Daoy (cell line): Measurements from ENCODE around the gene MGRN1. TPM values are rescaled to one million over a fixed set of nuclear protein-coding genes. Genes with fewer than 3 reads are reported as not detected.
A peak's percentile ranks its signal among the peaks of the same experiment; 100 is the strongest.

Experiments used
- DNase-seq: peaks from one replicate; pipeline ENCODE4 v3.0.0-alpha.2; 2015; ENCODE audit warnings: low read depth
- total RNA-seq: library from RNA; depleted of rRNA; stranded (reverse); fragments of >200 nt; shearing (Covaris generic); gene quantifications from 2 replicates; pipeline ENCODE4 v1.2.3, GENCODE V29; 2014

Gene MGRN1
- total RNA-seq, 1 experiment from 2014 or later, result 8.4 TPM

DNA sequence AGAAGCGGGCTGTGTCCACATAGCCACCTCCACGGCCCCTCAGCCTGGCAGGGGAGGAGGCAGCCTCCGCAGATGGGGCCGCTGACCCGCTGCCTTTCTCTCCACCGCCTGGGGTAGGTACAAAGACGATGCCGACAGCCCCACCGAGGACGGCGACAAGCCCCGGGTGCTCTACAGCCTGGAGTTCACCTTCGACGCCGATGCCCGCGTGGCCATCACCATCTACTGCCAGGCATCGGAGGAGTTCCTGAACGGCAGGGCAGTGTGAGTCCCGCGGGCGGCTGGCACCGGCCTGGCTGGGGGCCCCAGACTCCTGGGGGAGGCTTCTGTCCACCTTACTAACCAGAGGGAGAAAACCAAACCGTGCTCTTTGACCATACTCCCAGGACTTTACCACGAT lies 27.9 kb downstream of the MGRN1 start:
- DNase-seq, result no peak

DNA sequence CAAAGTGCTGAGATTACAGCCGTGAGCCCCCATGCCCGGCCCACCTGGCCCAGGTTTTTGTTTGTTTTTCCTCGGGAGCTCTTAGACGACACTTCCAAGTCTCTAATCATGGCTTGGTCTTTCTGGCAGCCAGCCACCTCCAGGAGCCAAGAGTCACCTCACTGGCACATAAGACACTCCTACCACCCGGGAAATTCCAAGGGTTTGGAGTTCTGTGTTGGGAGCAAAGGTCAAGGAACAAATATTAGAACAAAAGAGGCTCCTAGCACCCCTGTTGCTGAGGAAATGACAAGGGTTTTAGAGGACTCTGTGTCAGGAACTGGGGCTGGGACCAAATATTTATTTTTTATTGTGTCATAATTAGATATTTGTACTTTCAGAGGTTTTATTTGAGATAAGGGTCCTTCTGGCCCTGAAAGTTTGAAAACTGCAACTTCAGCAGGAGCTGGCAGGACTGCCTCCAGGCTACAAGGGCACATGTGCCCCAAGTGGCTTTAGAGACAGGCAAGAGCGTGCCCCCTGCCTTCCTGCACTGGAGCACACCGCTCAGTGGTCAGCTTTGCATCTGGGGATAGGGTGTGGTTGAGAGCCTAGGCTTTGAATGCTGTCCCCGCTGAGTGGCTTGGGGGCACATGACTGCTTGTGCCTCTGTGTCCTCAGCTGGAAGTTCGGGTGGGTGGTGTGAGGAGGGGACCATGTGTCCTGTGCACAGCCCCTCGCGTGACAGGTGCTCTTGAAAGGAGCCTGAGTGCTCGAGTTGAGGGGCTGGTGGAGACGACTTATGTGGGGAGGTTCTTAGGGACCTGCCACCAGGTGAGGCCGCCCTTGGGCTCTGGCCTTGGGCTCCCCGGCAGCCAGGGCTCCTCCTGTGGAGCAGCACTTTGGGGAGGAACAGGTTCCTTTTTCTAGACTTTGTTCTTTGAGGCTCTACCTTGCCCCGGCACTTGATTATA lies 29.7 kb downstream of the MGRN1 start:
- no peak for DNase-seq

DNA sequence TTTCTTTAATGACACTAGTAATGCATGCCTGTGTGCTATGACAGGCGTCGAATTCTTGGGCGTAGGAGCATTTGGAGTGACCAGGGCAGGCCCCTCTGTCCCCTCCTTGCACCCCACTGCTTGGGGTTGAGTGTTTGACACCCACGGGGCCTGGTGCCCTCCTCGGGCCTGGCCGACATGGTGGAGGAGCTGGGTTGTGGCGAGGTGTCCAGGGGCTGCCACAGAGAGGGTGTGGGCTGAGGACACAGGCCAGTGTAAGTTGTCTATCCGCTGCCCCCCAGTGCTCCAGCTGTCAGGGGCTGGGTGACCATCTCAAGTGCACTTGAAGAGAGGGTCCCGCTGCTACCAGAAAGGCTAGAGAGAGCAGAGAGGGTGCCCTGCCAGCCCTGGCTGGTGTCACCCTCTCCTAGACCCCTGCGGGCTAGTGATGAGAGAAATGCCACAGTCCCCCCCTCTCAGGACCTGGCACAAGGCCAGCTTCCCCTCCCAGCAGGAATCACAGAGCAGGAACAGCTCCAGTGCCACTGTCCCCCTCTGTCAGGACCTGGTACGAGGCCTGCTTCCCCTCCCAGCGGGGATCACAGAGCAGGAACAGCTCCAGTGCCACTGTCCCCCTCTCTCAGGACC lies 30.5 kb downstream of the MGRN1 start:
- no peak for DNase-seq

DNA sequence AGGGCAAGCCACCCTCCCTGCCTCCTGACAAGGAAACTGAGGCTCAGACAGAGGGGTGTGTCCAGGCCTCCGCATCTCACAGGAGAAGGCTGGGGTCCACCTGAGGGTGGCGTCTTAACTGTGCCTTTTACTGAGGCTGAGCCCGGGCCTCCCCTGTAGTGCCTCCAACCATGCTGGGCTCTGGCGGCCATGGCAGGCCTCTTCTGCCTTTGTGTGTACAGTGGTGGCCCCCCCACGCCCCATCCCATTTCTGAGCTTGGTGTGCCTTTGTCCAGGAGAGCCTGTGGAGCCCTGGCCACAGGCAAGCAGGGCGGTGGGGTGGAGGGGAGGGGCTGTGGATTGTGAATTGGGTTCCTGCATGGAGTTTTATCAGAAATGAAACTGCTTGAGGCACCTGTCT lies 31.2 kb downstream of the MGRN1 start:
- no peak for DNase-seq

DNA sequence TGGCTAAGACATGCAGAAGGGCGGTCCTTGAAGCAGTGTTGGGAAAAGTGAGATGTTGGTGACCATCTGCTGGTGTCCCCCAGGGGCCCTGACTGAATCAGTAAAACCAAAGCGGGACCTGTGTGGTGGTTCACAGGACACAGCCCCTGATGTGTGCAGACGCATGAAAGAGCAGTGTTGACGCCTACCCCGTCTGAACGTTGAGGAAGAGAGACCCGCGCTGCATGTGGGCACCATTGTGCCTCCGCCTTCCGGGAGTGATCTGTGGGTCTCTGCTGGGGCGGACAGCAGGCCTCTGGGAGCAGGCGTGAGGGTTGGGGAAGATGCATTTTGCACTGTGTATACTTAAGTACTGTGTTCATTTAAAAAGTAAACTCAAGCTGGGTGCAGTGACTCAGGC lies 31.6 kb downstream of the MGRN1 start:
- DNase-seq, result no peak

DNA sequence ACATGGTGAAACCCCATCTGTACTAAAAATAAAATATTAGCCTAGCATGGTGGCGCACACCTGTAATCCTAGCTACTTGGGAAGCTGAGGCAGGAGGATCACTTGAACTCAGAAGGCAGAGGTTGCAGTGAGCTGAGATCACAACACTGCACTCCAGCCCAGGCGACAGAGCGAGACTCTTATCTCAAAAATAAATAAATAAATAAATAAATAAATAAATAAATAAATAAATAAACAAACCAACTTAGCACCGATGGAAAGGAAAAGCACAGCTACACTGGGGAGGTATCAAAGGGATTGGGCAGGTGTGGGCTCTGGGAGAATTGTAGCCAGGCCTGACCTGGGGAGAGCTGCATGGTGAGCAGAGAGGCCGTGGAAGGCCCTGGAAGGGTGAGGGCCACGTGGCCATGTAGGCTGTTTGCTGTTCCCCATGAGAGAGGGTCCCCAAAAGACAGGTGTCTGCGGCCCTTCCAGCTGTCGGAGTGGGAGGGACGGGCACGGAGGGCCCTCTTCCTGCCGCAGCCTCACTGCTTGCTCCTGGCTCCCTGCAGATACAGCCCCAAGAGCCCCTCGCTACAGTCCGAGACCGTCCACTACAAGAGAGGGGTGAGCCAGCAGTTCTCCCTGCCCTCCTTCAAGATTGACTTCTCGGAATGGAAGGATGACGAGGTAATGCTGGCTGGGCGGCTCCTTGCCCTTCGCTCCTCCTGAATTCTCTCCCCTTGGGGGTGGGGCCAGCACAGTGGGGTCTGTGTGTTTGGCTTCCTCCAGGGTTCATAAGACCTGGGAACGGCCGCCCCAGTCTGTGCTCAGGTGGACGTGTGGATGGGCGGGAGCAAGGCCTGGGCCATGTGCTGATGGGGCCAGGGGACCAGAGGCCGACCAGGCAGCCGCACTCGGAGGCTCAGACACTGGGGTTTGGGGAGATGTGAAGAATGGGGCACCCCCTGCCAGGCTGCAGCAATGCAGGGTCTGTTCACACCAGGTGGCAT lies 32.4 kb downstream of the MGRN1 start:
- DNase-seq, result no peak

DNA sequence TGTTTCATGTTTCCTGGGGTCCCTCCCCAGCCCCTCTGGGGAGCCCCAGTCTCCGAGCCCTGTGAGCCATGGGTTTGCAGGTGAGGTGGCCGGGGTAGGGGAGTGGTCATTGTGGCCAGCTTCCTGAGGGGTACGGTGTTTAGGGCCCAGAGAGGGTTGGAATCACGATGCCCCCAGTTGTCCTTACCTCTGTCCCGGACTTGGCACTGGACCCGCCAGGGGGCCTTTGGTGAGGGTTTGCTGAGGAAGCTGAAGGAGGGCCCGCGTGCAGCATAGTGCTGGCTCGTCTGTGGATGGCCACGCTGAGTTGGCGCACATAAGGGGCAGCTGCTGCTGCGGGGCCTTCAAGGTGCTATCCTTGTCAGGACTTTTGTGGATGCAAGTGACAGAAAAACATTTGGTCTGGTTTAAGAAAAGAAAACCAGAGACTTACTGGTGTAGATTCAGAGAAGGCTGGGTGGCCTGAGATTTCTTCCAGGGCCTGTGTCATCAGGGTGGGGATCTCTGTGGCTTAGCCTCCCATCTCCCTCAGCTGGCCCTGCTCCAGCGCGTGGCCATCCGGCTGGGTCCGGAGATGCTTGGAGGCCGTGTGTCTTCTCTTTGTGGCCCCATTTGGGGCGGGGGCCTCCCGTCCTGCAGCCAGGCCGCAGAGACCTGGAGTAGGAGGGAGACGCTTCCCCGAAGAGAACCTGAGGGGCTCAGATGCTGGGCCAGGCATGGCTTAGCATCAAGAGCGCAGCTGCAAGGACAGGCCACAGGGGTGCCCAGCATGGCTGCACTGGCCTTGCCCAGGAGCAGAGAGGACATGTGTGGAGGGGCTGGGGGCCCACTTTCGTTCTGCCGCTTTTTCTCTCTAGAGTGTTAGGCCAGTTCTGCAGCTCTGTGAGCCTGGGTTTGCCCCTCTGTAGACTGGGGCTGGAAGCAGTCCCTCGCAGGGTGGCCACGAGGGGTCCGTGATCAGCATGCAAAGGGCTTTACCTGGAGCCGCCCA lies 35.0 kb downstream of the MGRN1 start:
- DNase-seq, result no peak

DNA sequence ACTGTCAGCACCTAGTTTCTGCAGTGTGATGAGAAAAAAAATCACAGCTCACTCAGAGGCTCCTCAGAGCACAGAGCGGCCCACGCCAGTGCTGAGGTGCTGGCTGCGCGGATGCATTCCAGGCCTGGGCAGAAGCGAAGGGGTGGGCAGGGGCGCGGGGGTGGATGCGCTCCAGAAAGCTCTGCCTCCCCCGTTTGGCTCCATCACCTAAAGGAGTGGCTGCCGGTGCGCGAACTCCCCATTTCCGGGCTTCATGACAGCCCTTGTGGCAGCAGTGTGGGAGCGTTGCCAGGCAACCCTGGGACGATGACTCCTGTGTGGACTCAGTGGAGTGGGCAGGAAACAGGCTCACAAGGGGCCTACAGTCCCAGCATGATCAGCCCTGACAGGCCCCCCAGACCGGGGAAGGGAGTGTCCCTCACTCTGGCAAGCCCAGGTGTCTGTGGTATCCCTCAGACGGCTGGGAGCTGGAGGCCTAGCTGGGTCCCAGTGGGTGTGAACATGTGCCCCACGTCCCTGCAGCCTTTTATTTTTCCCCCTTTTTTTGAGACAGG lies 35.9 kb downstream of the MGRN1 start:
- DNase-seq, result peak; percentile 85

DNA sequence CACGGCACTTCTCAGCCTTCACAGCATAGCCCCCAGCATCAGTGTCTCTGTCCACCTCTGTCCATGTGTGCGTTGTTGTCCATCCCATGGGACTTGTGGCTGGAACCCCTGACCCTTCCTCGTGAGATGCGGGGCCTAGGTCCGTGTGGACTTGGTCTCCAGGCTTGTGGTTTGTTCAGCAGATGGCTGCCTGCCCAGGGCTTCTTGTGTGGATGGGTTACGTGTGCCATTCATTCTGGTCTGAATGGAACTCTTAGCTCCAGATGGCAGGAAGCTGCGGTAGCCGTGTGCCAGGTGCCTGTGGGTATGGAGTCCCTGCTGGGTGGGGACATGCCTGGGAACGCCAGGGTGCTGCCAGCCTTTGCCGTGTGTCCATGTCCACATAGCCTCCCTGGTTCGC lies 37.0 kb downstream of the MGRN1 start:
- DNase-seq, result no peak

DNA sequence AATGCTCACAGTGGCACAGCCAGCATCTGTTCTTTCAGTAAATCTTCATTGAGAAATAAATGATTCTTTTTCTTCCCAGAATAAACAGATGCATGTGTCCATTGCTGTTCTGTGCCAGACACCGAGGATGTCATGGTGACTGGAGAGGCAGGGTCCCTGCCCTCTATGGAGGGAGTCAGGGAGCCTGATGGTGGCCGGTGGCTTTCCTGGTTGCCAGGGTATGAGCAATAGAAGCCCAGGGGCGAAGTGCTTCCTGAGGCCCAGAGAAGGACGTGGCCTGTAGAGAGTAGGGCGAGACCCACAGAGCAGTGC lies 38.8 kb downstream of the MGRN1 start:
- no peak for DNase-seq

DNA sequence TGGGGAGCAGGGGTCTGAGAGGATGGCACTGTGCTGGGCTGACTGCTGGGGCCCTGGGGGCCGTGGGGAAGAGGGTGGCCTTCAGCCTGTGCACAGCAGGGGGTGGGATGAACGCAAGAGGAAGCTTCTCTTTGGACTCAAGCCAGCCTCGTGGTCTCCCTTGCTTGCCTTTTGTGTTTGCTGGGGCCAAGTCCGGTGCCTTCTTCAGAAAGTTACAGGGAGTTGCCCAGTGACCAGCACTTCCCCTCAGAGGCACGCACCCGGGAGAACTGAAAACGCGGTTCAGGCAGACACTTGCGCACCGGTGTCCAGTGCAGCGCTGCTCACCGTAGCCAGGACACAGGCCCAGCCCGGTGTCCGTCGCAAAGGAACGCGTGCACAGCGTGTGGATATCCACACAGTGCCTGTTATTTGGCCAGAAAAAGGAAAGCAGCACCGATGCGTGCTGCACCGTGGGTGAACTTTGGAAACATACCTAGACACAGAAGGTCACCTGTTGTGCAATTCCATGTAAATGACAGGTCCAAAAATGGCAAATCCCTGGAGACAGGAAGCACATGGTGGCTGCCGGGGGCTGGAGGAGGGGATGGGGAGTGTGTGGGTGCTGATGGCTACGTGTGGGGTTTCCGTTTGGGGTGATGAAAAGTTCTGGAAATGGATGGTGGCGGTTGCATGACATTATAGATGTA lies 39.3 kb downstream of the MGRN1 start:
- DNase-seq, result no peak

DNA sequence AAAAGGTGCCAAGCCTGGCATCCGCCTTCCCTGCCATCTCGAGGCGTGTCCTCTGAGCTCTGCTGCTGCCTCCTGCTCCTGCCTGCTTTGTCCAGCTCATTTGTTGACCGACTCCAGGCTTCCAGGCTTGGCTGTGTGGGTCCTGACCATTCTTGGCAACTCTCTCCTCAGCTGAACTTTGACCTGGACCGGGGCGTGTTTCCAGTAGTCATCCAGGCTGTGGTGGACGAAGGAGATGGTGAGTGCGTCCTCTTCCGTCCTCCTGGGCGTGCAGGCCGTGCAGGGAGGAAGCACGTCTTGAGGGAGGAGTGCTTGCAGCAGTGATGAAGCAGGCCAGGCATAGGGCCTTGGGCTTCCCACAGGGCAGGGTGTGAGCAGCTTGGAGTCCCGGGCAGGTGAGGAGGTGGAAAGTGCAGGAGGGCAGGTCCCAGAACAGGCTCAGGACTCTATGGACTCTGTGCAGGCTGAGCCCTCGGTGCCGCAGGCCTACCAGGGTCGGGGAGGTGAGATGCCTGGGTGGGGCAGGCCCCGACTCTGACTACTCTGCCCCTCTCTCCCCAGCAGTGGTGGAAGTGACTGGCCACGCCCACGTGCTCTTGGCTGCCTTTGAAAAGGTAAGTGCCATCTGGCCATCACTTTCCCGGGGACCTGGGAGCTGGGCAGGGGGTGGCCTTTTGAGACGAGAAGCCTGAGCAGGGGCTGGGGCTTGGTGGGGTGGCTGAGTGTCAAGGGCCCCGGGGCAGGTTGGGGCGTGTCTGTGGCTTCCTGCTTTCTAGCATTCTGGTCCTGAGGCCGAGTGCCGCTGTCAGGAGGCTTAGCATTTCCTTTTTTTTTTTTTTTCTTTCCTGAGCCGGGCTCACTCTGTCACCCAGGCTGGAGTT lies 40.2 kb downstream of the MGRN1 start:
- DNase-seq, result no peak

DNA sequence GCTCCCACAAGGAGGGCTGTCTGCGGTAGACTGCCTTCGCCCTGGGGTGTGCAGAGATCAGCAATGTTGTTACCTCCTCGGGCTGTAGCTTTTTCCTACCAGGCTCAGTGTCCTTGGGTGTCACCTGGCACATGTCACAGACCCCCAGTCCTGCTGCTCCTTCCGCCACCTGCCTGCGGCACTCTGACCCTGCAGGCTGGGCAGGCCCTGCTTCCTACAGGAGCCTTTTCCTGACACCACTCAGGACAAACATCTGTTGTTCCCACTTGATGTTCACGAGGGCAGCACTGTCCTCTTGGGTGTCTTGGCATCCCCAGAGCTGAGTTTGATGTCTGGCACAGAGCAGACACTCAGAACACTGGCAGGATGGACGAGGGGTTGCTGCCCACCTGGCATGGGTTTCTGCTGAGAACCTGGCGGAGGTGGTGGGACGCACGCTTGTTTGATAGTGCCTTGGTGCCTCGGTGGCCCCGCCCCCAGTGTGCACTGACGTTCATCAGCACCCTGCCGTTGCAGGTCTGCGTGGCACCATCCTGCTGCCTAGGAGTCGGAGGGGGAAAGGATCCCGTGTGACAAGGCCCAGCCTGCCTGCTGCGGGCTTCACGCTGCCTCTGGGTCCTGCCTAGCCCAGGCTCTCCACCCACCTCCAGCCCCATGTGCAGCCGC lies 42.0 kb downstream of the MGRN1 start:
- DNase-seq, result no peak

DNA sequence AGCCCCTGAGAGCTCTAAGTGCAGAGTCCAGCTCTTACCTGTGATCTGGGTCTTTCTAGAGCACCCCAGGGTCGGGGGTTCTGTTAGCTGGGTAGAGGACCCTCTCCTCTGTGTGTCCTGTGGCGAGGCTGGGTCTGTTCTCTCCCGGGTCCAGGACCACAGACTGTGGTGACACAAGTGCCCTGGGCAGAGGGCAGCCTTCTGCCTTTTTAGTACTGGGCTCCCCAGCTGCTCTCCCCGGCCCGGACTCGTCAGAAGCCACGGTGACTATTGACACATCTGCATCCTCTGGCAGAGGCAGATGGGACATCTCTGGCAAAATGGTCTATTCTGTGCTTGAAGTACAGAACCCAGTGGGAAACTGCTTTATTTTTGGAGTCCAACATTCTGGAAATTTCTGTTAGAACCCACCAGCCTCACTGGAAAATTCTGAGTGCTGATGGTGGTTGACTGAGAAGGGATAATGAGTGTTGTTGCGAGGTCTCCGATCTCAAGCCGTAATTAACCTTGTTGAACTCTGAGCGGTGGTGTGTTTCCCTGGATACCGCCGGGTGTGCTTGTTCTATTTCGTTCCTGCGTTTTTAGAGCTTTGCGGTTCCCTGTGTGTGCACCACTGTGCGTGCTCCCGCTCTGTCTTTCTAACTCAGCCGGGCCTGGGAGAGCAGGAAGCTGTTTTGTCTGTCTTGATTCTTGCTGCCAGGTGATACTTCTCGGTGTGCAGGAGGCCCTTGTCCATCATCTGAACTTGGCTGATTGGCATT lies 42.8 kb downstream of the MGRN1 start:
- no peak for DNase-seq

DNA sequence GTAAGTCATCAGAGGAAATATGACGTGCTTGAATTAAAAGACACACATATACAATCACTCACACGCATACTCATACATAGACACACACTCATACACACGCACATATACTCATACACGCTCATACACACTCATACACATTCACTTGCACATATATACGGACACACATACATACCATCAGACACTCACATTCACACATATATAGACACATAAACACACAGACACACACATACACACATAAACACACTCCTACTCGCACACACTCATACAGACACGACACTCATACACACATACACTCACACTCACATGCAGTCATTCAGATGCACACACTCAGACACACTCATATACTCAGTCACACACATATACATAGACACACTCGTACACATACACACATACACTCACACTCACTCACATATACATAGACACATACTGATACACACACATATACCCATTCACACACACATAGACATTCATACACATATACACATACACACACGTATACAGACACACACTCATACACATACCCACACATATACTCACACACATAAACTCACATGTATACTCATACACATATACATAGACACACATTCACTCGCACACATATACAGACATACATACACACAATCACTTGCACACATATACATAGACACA lies 43.8 kb downstream of the MGRN1 start:
- DNase-seq, result no peak

DNA sequence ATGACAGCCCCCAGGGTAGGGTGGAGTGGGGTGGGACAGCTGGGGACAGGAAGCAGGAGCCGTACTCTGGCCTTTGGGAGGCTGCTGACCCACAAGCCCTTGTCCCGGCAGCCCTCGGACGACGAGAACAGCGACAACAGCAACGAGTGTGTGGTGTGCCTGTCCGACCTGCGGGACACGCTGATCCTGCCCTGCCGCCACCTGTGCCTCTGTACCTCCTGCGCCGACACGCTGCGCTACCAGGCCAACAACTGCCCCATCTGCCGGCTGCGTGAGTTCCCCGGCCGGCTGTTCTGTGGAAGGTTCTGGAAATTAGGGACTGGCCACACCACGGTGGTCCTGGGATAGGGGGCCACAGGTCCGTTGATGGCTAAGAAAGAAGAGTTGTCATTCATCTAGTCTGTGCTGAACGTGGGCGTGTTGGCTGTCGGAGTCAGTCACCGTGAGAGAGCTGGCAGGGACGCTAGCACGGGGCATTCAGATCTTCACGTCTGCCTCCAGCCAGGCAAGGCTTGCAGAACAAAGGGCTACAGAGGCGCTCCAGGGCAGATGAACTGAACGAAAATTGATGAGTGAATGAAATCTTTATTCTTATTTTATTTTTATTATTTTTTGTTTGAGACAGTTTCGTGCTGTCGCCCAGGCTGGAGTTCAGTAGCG lies 48.9 kb downstream of the MGRN1 start:
- no peak for DNase-seq
